Measurements from ENCODE around the gene TP53RK. TPM values are rescaled to one million over a fixed set of nuclear protein-coding genes. Genes with fewer than 3 reads are reported as not detected.

The TP53RK gene
- total RNA-seq, 1 donor from 2014 or later, result 15.8 TPM

GRCh38 chr20:46637427-46638133, 51.7 kb downstream of the TP53RK start:
- no peak for DNase-seq

- DNase-seq, result no peak
These were observed 52.2 kb downstream of the TP53RK start for GRCh38 chr20:46637020-46637419.

GRCh38 chr20:46636514-46636913, 52.7 kb downstream of the TP53RK start:
- no peak for DNase-seq

GRCh38 chr20:46635514-46636136, 53.6 kb downstream of the TP53RK start:
- no peak for DNase-seq

- no peak for DNase-seq
These were observed 54.7 kb downstream of the TP53RK start for GRCh38 chr20:46634528-46634927.

Other genes with a start within 250 kb of the TP53RK start
- 0.34 and 2.8 TPM in 2 replicates for gene ZNF334, start 175.9 kb downstream of the TP53RK start, total RNA-seq
- not detected in 2 replicates for gene OCSTAMP, start 138.8 kb downstream of the TP53RK start, total RNA-seq
- gene SLC13A3, start 38.0 kb downstream of the TP53RK start, total RNA-seq, result 0.05 TPM in 1 of 2 replicates, not detected in the other
- gene SLC2A10, start 20.2 kb upstream of the TP53RK start, total RNA-seq, result 16.0 and 16.7 TPM in 2 replicates
- gene EYA2, start 205.4 kb upstream of the TP53RK start, total RNA-seq, result not detected in 2 replicates

Data from dermis blood vessel endothelial cell (primary cell).